OCI-M1 (cell line): ENCODE data around the gene C1GALT1.

ENCODE experiments used
- DNase-seq: peaks from one replicate; lab custom pipeline; 2025; lab: John Stamatoyannopoulos, UW

The C1GALT1 gene

GRCh38 chr7:7272294-7272693 lies 90.0 kb downstream of the C1GALT1 start:
- no peak for DNase-seq

GRCh38 chr7:7274782-7275181 lies 92.4 kb downstream of the C1GALT1 start:
- DNase-seq, result peak; percentile 27

- DNase-seq, result peak; percentile 8
These were observed 93.8 kb downstream of the C1GALT1 start for GRCh38 chr7:7276161-7276560.

- DNase-seq, result no peak
These were observed 108.2 kb downstream of the C1GALT1 start for GRCh38 chr7:7290429-7291122.

- DNase-seq, result peak; percentile 13
These were observed 109.7 kb downstream of the C1GALT1 start for GRCh38 chr7:7292085-7292484.

- DNase-seq, result no peak
These were observed 110.3 kb downstream of the C1GALT1 start for GRCh38 chr7:7292608-7293007.

- no peak for DNase-seq
These were observed 110.7 kb downstream of the C1GALT1 start for GRCh38 chr7:7293092-7293491.

GRCh38 chr7:7294911-7295310 lies 112.6 kb downstream of the C1GALT1 start:
- DNase-seq, result no peak
